MM.1S (cell line): Measurements from ENCODE around the gene KCTD2.
A peak's percentile ranks its signal among the peaks of the same experiment; 100 is the strongest.

Experiments
- DNase-seq: peaks from one replicate; pipeline ENCODE4 v3.0.0-alpha.2; 2015
- H2AFZ ChIP-seq: fragments of 300-600 bp; sonication (generic); 2 replicates; pipeline ENCODE4 v1.6.0; 2016; ENCODE audit warnings: antibody characterized with exemption, low read length
- H3F3A ChIP-seq: fragments of 300-600 bp; sonication (generic); 2 replicates; pipeline ENCODE4 v1.6.1; 2016; ENCODE audit warnings: mild to moderate bottlenecking, antibody characterized with exemption, low read length, moderate library complexity, mixed read lengths; ENCODE audit not compliant: insufficient read depth
- H3K27ac ChIP-seq: fragments of 300-600 bp; sonication (generic); 2 replicates; pipeline ENCODE4 v1.5.1; 2016; ENCODE audit warnings: mild to moderate bottlenecking, low read length
- H3K27me3 ChIP-seq: fragments of 300-600 bp; sonication (generic); replicated peaks from 2 replicates; pipeline ENCODE4 v1.6.0; 2016; ENCODE audit warnings: low read length; ENCODE audit not compliant: insufficient read depth
- H3K36me3 ChIP-seq: fragments of 300-600 bp; sonication (generic); replicated peaks from 2 replicates; pipeline ENCODE4 v1.6.1; 2016; ENCODE audit warnings: mild to moderate bottlenecking, low read length, mixed read lengths; ENCODE audit not compliant: insufficient read depth
- H3K4me1 ChIP-seq: fragments of 300-600 bp; sonication (generic); 2 replicates; pipeline ENCODE4 v1.6.1; 2016; ENCODE audit warnings: low read length, mixed read lengths
- H3K4me2 ChIP-seq: fragments of 300-600 bp; sonication (generic); 2 replicates; pipeline ENCODE4 v1.6.0; 2016; ENCODE audit warnings: low read depth, low read length
- H3K4me3 ChIP-seq: fragments of 300-600 bp; sonication (generic); 2 replicates; pipeline ENCODE4 v1.5.1; 2016; ENCODE audit warnings: low read length, mixed read lengths
- H3K79me2 ChIP-seq: fragments of 300-600 bp; sonication (generic); 2 replicates; pipeline ENCODE4 v1.6.1; 2016; ENCODE audit warnings: mixed run types, low read length, mixed read lengths
- H3K9ac ChIP-seq: fragments of 300-600 bp; sonication (generic); 2 replicates; pipeline ENCODE4 v1.6.1; 2016; ENCODE audit warnings: low read length, mixed read lengths
- H3K9me2 ChIP-seq: fragments of 300-600 bp; sonication (generic); replicated peaks from 2 replicates; pipeline ENCODE4 v1.6.1; 2016; ENCODE audit warnings: mild to moderate bottlenecking, low read length, mixed read lengths; ENCODE audit not compliant: insufficient read depth
- H3K9me3 ChIP-seq: fragments of 300-600 bp; sonication (generic); replicated peaks from 2 replicates; pipeline ENCODE4 v1.6.1; 2016; ENCODE audit warnings: mild to moderate bottlenecking, low read length, mixed read lengths; ENCODE audit not compliant: insufficient read depth
- H4K20me1 ChIP-seq: fragments of 300-600 bp; sonication (generic); 2 replicates; pipeline ENCODE4 v1.6.1; 2016; ENCODE audit warnings: mild to moderate bottlenecking, low read length, moderate library complexity, mixed read lengths; ENCODE audit not compliant: insufficient read depth
- CTCF ChIP-seq: fragments of 300-600 bp; sonication (generic); IDR thresholded peaks from 2 replicates; pipeline ENCODE4 v1.5.1; 2016; ENCODE audit warnings: antibody characterized with exemption, low read length, mixed read lengths
- EZH2 ChIP-seq: fragments of 300-600 bp; sonication (generic); optimal IDR thresholded peaks from 2 replicates; pipeline ENCODE3; 2017; ENCODE audit warnings: low read depth, mild to moderate bottlenecking, antibody characterized with exemption, low read length, mixed read lengths
- EZH2phosphoT487 ChIP-seq: fragments of 300-600 bp; sonication (generic); IDR thresholded peaks from 2 replicates; pipeline ENCODE4 v1.6.1; 2018; ENCODE audit warnings: antibody characterized with exemption, low read length

The KCTD2 gene, protein sequence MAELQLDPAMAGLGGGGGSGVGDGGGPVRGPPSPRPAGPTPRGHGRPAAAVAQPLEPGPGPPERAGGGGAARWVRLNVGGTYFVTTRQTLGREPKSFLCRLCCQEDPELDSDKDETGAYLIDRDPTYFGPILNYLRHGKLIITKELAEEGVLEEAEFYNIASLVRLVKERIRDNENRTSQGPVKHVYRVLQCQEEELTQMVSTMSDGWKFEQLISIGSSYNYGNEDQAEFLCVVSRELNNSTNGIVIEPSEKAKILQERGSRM

DNA sequence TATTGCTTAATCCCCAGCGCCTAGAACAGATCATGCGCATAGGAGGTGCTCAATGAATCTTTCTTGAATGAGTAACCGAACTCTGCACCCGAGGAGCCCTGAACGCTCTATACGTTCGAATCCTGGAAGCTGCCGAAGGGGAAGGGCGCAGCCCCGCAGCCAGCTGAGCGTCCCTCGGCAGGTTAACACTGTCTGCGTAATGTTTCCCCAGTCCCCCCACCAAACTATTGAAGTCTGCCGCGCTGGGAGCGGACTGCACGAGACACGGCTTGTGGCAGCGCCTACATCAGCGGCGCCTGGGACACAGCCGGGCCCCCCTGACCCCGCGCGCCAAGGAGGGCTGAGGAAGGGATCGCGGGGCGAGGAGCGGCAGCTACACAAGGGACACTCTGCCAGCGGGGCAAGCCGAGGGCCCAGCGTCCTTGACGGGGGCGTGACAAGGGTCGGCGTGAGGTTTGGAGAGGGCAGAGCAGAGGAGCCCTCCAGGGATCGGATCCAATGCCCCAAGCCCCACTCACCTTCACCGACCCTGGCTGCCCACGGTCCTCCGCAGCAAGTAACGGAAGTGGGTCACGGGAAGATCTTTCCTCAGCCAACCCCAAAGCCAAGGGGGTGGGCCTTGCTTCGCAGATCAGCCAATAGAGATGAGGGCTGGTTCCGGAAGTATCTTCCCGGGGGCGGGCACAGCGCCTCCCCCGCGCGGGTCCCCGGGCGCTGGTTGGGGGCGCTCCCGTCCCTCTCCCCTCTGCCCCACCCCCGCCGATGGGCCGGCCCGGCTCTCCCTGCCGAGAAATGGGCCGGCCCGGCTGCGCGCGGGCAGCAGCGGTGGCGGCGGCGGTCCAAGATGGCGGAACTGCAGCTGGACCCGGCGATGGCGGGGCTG lies at the start of gene KCTD2, which contains the start of gene ATP5PD:
TSS of gene KCTD2 (plus strand) at position 819 of the 883 bp plus-strand sequence. CDS start at position 845, 26 bp downstream.
TSS of gene ATP5PD (minus strand) at position 563 of the 883 bp plus-strand sequence. CDS start 4,319 bp downstream, outside the sequence.
- Histone ChIP-seq H3K4me3 (peak within 1 kb of the TSS; percentile 99), H3F3A (no peaks in the 10 kb centered on the region; the same call in 1 of the 2 replicates), H3K9me2 (no peaks in the 10 kb centered on the region), H4K20me1 (no peaks in the 10 kb centered on the region), H2AFZ (peak within 1 kb of the TSS; percentile 94), H3K4me2 (peak within 1 kb of the TSS; percentile 98), H3K27ac (peak within 1 kb of the TSS; percentile 68; the same call in 1 of the 2 replicates), H3K9ac (peak within 1 kb of the TSS; percentile 94), H3K79me2 (peaks cover 26% of the 10 kb centered on the region), H3K4me1 (peaks cover 6% of the 10 kb centered on the region), H3K36me3 (no peaks in the 10 kb centered on the region), H3K9me3 (no peaks in the 10 kb centered on the region), H3K27me3 (no peaks in the 10 kb centered on the region)
- TF ChIP-seq EZH2phosphoT487 (no peak), EZH2 (no peak), CTCF (no peak)
- DNase-seq, result peak; percentile 96

- no peak overlapping the region for H3K4me2 ChIP-seq
- no peak overlapping the region for H3K9ac ChIP-seq
- TF ChIP-seq EZH2phosphoT487 (no peak), CTCF (no peak), EZH2 (no peak)
Observed at GRCh38 chr17:74998783-74999182, 48.2 kb upstream of the KCTD2 start.

DNA sequence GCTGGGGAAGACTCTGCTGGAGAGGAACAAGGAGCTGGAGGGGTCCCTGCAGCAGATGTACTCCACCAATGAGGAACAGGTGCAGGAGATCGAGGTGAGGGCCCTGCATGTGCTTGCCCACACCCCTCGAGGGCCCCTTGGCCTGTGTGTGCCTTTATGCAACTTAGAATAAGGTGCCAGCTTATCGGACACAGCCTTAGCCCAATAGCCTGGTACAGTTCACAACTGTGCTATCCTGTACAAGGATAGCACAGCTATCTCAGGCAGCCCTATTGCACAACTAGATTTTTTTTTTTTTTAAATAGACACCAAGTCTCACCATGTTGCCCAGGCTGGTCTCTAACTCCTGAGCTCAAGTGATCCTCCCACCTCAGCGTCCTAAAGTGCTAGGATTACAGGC lies 47.5 kb upstream of the KCTD2 start:
- Histone ChIP-seq H3F3A (no peaks in the 10 kb centered on the region), H2AFZ (no peak overlapping the region), H3K27me3 (peaks cover 28% of the 10 kb centered on the region), H3K27ac (no peak overlapping the region), H3K9me2 (no peaks in the 10 kb centered on the region), H3K9me3 (no peaks in the 10 kb centered on the region), H3K36me3 (no peaks in the 10 kb centered on the region), H3K4me3 (no peak overlapping the region), H3K4me2 (no peak overlapping the region), H4K20me1 (no peaks in the 10 kb centered on the region), H3K4me1 (no peaks in the 10 kb centered on the region), H3K79me2 (no peaks in the 10 kb centered on the region), H3K9ac (no peak overlapping the region)
- no peak for DNase-seq
- TF ChIP-seq EZH2 (no peak), CTCF (no peak), EZH2phosphoT487 (no peak)

More at GRCh38 chr17:74998783-74999182, 48.2 kb upstream of the KCTD2 start:
- H4K20me1 ChIP-seq, result no peaks in the 10 kb centered on the region
- DNase-seq, result no peak
- no peaks in the 10 kb centered on the region for H3K79me2 ChIP-seq
- no peak overlapping the region for H2AFZ ChIP-seq
- H3K27ac ChIP-seq, result no peak overlapping the region
- H3K4me1 ChIP-seq, result no peaks in the 10 kb centered on the region
- H3K9me3 ChIP-seq, result no peaks in the 10 kb centered on the region
- no peak overlapping the region for H3K4me3 ChIP-seq
- H3K9me2 ChIP-seq, result no peaks in the 10 kb centered on the region
- peaks cover 27% of the 10 kb centered on the region for H3K27me3 ChIP-seq
- H3K36me3 ChIP-seq, result no peaks in the 10 kb centered on the region
- no peaks in the 10 kb centered on the region for H3F3A ChIP-seq
